ENCODE measurements around the gene STK31.

DNA sequence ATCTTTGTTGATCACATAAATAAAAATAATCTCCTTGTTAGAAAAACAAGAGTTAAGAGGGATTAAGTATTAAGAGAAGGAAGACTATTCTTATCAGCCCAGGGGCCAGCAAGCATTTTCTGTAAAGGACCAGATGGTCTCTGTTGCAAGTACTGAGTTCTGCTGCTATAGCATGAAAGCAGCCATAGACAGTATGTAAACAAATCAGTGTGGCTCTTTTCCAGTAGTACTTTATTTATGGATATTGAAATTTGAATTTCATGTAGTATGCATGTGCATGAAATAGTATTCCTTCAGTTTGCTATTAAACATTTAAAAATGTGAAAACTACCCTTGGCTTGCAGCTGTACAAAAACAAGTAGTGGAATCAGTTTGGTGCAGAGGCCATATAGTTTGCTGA lies 81.7 kb downstream of the STK31 start:
- no peak for TF ChIP-seq ZC3H10 (CRISPR knock-in tag; IDR thresholded peaks at IDR 0.05)
- TF ChIP-seq TSHZ2 (CRISPR knock-in tag; IDR thresholded peaks at IDR 0.05), result no peak
- no peak for TF ChIP-seq CREB5 (CRISPR knock-in tag; IDR thresholded peaks at IDR 0.05; ENCODE audit: low read depth)
- TF ChIP-seq ISL1 (CRISPR knock-in tag; IDR thresholded peaks at IDR 0.05), result no peak
- TF ChIP-seq TCF4 (CRISPR knock-in tag; IDR thresholded peaks at IDR 0.05; ENCODE audit: borderline replicate concordance), result no peak
- TF ChIP-seq, protein P1, sequence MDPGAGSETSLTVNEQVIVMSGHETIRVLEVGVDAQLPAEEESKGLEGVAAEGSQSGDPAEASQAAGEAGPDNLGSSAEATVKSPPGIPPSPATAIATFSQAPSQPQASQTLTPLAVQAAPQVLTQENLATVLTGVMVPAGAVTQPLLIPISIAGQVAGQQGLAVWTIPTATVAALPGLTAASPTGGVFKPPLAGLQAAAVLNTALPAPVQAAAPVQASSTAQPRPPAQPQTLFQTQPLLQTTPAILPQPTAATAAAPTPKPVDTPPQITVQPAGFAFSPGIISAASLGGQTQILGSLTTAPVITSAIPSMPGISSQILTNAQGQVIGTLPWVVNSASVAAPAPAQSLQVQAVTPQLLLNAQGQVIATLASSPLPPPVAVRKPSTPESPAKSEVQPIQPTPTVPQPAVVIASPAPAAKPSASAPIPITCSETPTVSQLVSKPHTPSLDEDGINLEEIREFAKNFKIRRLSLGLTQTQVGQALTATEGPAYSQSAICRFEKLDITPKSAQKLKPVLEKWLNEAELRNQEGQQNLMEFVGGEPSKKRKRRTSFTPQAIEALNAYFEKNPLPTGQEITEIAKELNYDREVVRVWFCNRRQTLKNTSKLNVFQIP (CRISPR knock-in tag; IDR thresholded peaks at IDR 0.05; ENCODE audit: borderline replicate concordance, low read depth), result no peak
- no peak for TF ChIP-seq ESRRG (CRISPR knock-in tag; IDR thresholded peaks at IDR 0.05)
- TF ChIP-seq ARNTL (CRISPR knock-in tag; IDR thresholded peaks at IDR 0.05; ENCODE audit: borderline replicate concordance, low read depth), result no peak
- no peak for TF ChIP-seq GLIS3 (CRISPR knock-in tag; IDR thresholded peaks at IDR 0.05)
- TF ChIP-seq OSR1 (CRISPR knock-in tag; IDR thresholded peaks at IDR 0.05), result no peak
- no peak for TF ChIP-seq PATZ1 (CRISPR knock-in tag; IDR thresholded peaks at IDR 0.05; ENCODE audit: borderline replicate concordance)
- TF ChIP-seq, protein P2, sequence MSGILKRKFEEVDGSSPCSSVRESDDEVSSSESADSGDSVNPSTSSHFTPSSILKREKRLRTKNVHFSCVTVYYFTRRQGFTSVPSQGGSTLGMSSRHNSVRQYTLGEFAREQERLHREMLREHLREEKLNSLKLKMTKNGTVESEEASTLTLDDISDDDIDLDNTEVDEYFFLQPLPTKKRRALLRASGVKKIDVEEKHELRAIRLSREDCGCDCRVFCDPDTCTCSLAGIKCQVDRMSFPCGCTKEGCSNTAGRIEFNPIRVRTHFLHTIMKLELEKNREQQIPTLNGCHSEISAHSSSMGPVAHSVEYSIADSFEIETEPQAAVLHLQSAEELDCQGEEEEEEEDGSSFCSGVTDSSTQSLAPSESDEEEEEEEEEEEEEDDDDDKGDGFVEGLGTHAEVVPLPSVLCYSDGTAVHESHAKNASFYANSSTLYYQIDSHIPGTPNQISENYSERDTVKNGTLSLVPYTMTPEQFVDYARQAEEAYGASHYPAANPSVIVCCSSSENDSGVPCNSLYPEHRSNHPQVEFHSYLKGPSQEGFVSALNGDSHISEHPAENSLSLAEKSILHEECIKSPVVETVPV (CRISPR knock-in tag; IDR thresholded peaks at IDR 0.05), result no peak
- TF ChIP-seq BACH2 (CRISPR knock-in tag; IDR thresholded peaks at IDR 0.05; ENCODE audit: borderline replicate concordance), result no peak
- no peak for TF ChIP-seq ZNF70 (CRISPR knock-in tag; IDR thresholded peaks at IDR 0.05)

Measured in SK-N-SH treated with all-trans-retinoic acid at 6 μM for 48 hours (cell line).